Cardiac muscle cell (in vitro differentiated cells and primary cell): Measurements from ENCODE around the gene CYCS. TPM values are rescaled to one million over a fixed set of nuclear protein-coding genes. Genes with fewer than 3 reads are reported as not detected.
A peak's percentile ranks its signal among the peaks of the same experiment; 100 is the strongest.

Source experiments
- DNase-seq, 2 donors: peaks; one replicate each; pipeline versions ENCODE4 v3.0.0 to v3.0.0-alpha.2; 2010 to 2017; ENCODE audit warnings: low read depth in 1 of 2, low spot score in 1 of 2
- H3K27ac ChIP-seq: fragments of 200-600 bp; sonication (generic); 2 replicates; pipeline ENCODE4 v1.5.1; 2016
- H3K27me3 ChIP-seq: fragments of 200-600 bp; sonication (generic); 2 replicates; pipeline ENCODE4 v1.6.0; 2016; ENCODE audit warnings: control low read depth
- H3K36me3 ChIP-seq: fragments of 200-600 bp; sonication (generic); 2 replicates; pipeline ENCODE4 v1.5.1; 2016; ENCODE audit warnings: control low read depth
- H3K4me1 ChIP-seq: fragments of 200-600 bp; sonication (generic); 2 replicates; pipeline ENCODE4 v1.8.1; 2017; ENCODE audit warnings: low read depth, mild to moderate bottlenecking, mixed run types
- H3K4me3 ChIP-seq: fragments of 200-600 bp; sonication (generic); 2 replicates; pipeline ENCODE4 v1.5.1; 2016; ENCODE audit warnings: mild to moderate bottlenecking
- H3K9me3 ChIP-seq: fragments of 200-600 bp; sonication (generic); 2 replicates; pipeline ENCODE4 v1.5.1; 2017; ENCODE audit warnings: low read depth, mild to moderate bottlenecking, control low read depth
- polyA plus RNA-seq: library from polyadenylated mRNA; unstranded; fragments of >200 nt; fragmentation: Nextera tagmentation; extraction: Ambion mirVana; gene quantifications from 2 replicates; pipeline ENCODE4 v1.2.1, GENCODE V29; 2016
- total RNA-seq: library from RNA; depleted of rRNA; stranded (reverse); fragments of >200 nt; gene quantifications from 2 replicates; pipeline ENCODE4 v1.2.3, GENCODE V29; 2016
- TF ChIP-seq, protein P1 (sequence below): IDR thresholded peaks from 2 replicates; pipeline ENCODE4 v1.5.1; 2012; ENCODE audit warnings: low read depth, mild to moderate bottlenecking, low read length

The CYCS gene
- total and polyA plus RNA-seq, 2 experiments from 2014 or later, result 38.7 to 489 TPM

DNA sequence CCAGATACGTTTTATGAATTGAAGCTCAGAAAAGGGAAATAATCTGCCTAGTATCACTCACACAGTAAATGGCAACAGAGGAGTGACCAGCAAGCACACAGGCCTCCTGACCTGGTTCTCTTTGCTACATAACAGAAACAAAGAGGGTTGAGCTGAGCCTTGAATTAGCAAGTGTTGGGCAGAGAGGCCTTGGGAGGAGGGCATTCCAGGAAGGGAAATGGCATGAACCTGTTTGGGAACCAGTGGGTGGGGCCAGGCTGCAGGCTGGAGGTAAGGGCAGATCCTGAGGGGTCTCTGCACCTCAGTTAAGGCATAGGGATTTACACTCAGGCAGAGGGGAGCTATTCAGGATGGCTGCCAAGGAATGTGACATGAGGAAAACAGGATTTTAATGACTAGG, 24.8 kb upstream of the CYCS start:
- Histone ChIP-seq H3K27ac (no peak overlapping the region), H3K27me3 (no peaks in the 10 kb centered on the region), H3K4me1 (no peaks in the 10 kb centered on the region), H3K4me3 (no peak overlapping the region), H3K9me3 (no peaks in the 10 kb centered on the region), H3K36me3 (no peaks in the 10 kb centered on the region)
- DNase-seq, result peak in 1 of 2 donors; percentile 4
- TF ChIP-seq, protein P1, sequence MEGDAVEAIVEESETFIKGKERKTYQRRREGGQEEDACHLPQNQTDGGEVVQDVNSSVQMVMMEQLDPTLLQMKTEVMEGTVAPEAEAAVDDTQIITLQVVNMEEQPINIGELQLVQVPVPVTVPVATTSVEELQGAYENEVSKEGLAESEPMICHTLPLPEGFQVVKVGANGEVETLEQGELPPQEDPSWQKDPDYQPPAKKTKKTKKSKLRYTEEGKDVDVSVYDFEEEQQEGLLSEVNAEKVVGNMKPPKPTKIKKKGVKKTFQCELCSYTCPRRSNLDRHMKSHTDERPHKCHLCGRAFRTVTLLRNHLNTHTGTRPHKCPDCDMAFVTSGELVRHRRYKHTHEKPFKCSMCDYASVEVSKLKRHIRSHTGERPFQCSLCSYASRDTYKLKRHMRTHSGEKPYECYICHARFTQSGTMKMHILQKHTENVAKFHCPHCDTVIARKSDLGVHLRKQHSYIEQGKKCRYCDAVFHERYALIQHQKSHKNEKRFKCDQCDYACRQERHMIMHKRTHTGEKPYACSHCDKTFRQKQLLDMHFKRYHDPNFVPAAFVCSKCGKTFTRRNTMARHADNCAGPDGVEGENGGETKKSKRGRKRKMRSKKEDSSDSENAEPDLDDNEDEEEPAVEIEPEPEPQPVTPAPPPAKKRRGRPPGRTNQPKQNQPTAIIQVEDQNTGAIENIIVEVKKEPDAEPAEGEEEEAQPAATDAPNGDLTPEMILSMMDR, result no peak

DNA sequence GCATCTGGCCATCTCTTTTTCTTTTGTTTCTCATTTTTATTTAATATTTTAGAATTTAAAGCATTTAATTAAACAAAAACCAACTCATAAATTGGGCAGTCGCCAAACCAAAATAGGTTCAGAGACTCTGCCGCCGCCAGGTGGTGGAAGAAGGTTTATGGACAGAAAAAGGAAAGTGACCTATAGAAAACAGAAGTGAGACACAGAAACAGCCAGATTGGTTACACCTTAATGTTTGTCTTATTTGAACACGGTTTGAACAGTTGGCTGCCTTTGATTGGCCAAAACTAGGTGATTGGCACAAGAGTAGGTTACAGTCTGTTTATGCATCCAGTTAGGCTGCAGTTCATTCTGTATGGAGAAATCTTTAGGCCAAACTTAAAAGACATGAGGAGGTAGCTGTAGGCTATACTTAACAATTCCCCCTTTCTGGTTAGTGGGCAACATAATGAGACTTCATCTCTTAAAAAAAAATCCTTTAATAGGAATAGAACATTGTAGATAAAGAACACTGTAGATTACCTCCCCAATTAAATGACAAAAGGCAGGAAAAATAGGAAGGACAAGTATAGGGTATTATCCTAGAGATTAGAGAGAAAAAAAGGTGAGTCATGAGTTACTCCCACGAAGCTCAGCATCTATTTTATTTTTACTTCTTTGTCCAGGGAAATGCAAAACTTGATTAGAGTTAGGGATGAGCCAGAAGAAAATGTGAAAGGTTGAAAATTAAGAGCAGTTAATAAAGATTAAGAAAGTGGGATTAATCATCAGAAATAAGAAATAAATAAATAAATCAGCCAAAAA, 23.9 kb upstream of the CYCS start:
- Histone ChIP-seq H3K27me3 (no peaks in the 10 kb centered on the region), H3K4me3 (no peak overlapping the region), H3K27ac (no peak overlapping the region), H3K4me1 (no peaks in the 10 kb centered on the region), H3K9me3 (no peaks in the 10 kb centered on the region), H3K36me3 (no peaks in the 10 kb centered on the region)
- TF ChIP-seq, protein P1, result no peak
- no peak for DNase-seq

- TF ChIP-seq, protein P1, result no peak
- Histone ChIP-seq H3K36me3 (no peaks in the 10 kb centered on the region), H3K27ac (no peak overlapping the region), H3K4me3 (no peak overlapping the region), H3K9me3 (no peaks in the 10 kb centered on the region), H3K27me3 (no peaks in the 10 kb centered on the region), H3K4me1 (no peaks in the 10 kb centered on the region)
- no peak for DNase-seq
These were observed 18.7 kb upstream of the CYCS start for GRCh38 chr7:25143763-25144162.

DNA sequence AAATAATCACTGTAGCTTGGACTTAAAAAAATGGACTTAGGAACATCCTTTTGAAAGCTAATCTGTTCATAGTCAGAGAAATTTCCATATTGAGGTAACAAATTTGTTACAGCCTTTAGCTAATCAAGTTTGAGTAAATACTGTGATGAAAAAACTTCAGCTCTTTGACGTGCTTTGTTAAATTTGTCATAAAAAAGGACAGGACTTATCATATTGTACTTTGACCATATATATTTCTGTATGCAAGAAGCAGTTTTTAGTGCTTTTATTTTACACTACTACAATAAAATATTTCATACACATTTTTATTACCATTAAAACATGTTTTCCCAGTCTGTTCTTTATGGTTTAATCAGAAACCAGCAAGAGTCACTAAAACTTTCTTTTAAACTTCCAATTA, 14.5 kb upstream of the CYCS start:
- Histone ChIP-seq H3K4me1 (no peaks in the 10 kb centered on the region), H3K27ac (no peak overlapping the region), H3K9me3 (no peaks in the 10 kb centered on the region), H3K36me3 (no peaks in the 10 kb centered on the region), H3K27me3 (no peaks in the 10 kb centered on the region), H3K4me3 (no peak overlapping the region)
- DNase-seq, result no peak
- TF ChIP-seq, protein P1, result no peak

- H3K27me3 ChIP-seq, result no peaks in the 10 kb centered on the region
- no peak overlapping the region for H3K4me3 ChIP-seq
- DNase-seq, result no peak
- no peaks in the 10 kb centered on the region for H3K9me3 ChIP-seq
- no peaks in the 10 kb centered on the region for H3K36me3 ChIP-seq
- H3K4me1 ChIP-seq, result no peaks in the 10 kb centered on the region
- no peak overlapping the region for H3K27ac ChIP-seq
- TF ChIP-seq, protein P1, result no peak
These were observed 9.4 kb upstream of the CYCS start for GRCh38 chr7:25134358-25135010.
